K562 (cell line): ENCODE data around the gene CAMK2A. TPM values are rescaled to one million over a fixed set of nuclear protein-coding genes. Genes with fewer than 3 reads are reported as not detected.

Experiments
- ATAC-seq: fragments of 200-7000 bp; cut with Tn5 transposase; 3 replicates; pipeline ENCODE4 v1.9.1; 2020; ENCODE audit warnings: moderate library complexity
- BruUV-seq: library from RNA; stranded (reverse); fragments of 400-500 nt; replicated peaks from 2 replicates; lab custom pipeline; 2021; lab: Mats Ljungman, UMichigan
- CTCF ChIA-PET: fragments of 300-600 bp; formaldehyde crosslinking; extraction: SDS; loops from one replicate; lab custom pipeline; 2021; ENCODE audit warnings: low intra/inter-chr PET ratio; lab: Yijun Ruan, JAX
- POLR2A ChIA-PET: fragments of 300-600, 350-650 bp; sonication (Branson Sonifier 250); formaldehyde crosslinking; extraction: SDS; loops from one replicate; lab custom pipeline; 2021; ENCODE audit warnings: antibody characterized with exemption, inconsistent platforms; lab: Yijun Ruan, JAX
- DNase-seq, 4 experiments: peaks; one replicate each; pipeline versions ENCODE4 v3.0.0 to v3.0.0-alpha.2; 2011 to 2018; ENCODE audit warnings: low spot score in 3 of 4, mixed read lengths in 3 of 4; ENCODE audit errors: extremely low read depth in 1 of 4
- FAIRE-seq: peaks from 2 replicates; lab custom pipeline; 2011; peaks lifted over from hg19 to GRCh38; lab: Jason Lieb, UNC
- H2AFZ ChIP-seq: 2 replicates; pipeline ENCODE4 v1.6.0; 2011; ENCODE audit warnings: low read depth, low read length, control low read depth, inconsistent platforms
- H3K27ac ChIP-seq: fragments of 200-600 bp; 3 replicates; pipeline ENCODE4 v1.8.0; 2011; ENCODE audit warnings: low read depth, mild to moderate bottlenecking, control low read depth, inconsistent platforms, low read length, moderate library complexity, mixed read lengths; ENCODE audit errors: extremely low read depth
- H3K27me3 ChIP-seq, 2 experiments: fragments of 300-600 bp in 1 of 2; 2 replicates in 1 of 2; 3 replicates in 1 of 2; pipeline versions ENCODE4 v1.6.0 to v1.8.0; 2011; ENCODE audit warnings: inconsistent platforms in 2 of 2, low read length in 2 of 2, mild to moderate bottlenecking in 1 of 2, mixed read lengths in 1 of 2, moderate library complexity in 1 of 2; ENCODE audit not compliant: control insufficient read depth in 2 of 2, insufficient read depth in 2 of 2
- H3K36me3 ChIP-seq: fragments of 300-600 bp; 3 replicates; pipeline ENCODE4 v1.8.0; 2011; ENCODE audit warnings: mild to moderate bottlenecking, low read length, inconsistent platforms; ENCODE audit not compliant: control insufficient read depth, insufficient read depth
- H3K4me1 ChIP-seq, 2 experiments: fragments of 200-600 bp in 1 of 2; replicated peaks in 1 of 2; 2 replicates in 1 of 2; 3 replicates in 1 of 2; pipeline versions ENCODE4 v1.5.1 to v1.8.0; 2011; ENCODE audit warnings: inconsistent platforms in 2 of 2, low read length in 2 of 2, mild to moderate bottlenecking in 1 of 2, mixed read lengths in 1 of 2, moderate library complexity in 1 of 2; ENCODE audit not compliant: control insufficient read depth in 2 of 2, insufficient read depth in 2 of 2
- H3K4me2 ChIP-seq: 2 replicates; pipeline ENCODE4 v1.6.1; 2011; ENCODE audit warnings: low read length, control low read depth, inconsistent platforms, mixed read lengths; ENCODE audit not compliant: insufficient read depth
- H3K4me3 ChIP-seq: fragments of 200-600 bp; sonication (generic), shearing (Covaris generic); 2 replicates; pipeline ENCODE4 v1.5.1; 2016; ENCODE audit warnings: control low read depth, inconsistent platforms
- H3K79me2 ChIP-seq: fragments of 200-600 bp; 3 replicates; pipeline ENCODE4 v1.8.0; 2011; ENCODE audit warnings: low read length, inconsistent platforms; ENCODE audit not compliant: control insufficient read depth, insufficient read depth
- H3K9ac ChIP-seq, 2 experiments: 2 replicates each; pipeline versions ENCODE4 v1.6.0 to v1.6.1; 2011; ENCODE audit warnings: low read depth in 2 of 2, low read length in 2 of 2, control low read depth in 1 of 2, inconsistent platforms in 1 of 2, mild to moderate bottlenecking in 1 of 2, mixed read lengths in 1 of 2; ENCODE audit not compliant: insufficient read depth in 1 of 2
- H3K9me1 ChIP-seq: one replicate; pipeline ENCODE4 v1.6.0; 2011; ENCODE audit warnings: inconsistent platforms, mild to moderate bottlenecking, low read length, moderate library complexity; ENCODE audit not compliant: control insufficient read depth, insufficient read depth
- H3K9me3 ChIP-seq: replicated peaks from 2 replicates; pipeline ENCODE4 v1.5.1; 2011; ENCODE audit warnings: low read depth, low read length, inconsistent platforms; ENCODE audit not compliant: control insufficient read depth, insufficient read depth
- H4K20me1 ChIP-seq: replicated peaks from 2 replicates; pipeline ENCODE4 v1.6.1; 2011; ENCODE audit warnings: low read length, inconsistent platforms, mixed read lengths; ENCODE audit not compliant: control insufficient read depth, insufficient read depth
- ARID2 ChIP-seq: fragments of 450-650 bp; IDR thresholded peaks from 2 replicates; pipeline ENCODE4 v1.6.1; 2017; ENCODE audit warnings: antibody characterized with exemption, mild to moderate bottlenecking
- POU5F1 ChIP-seq: fragments of 150-350 bp; IDR thresholded peaks from 2 replicates; pipeline ENCODE4 v1.6.1; 2014; ENCODE audit warnings: borderline replicate concordance, low read length, low read depth, mild to moderate bottlenecking; ENCODE audit not compliant: partially characterized antibody
- YY1 ChIP-seq, 3 experiments: IDR thresholded peaks; 2 replicates each; pipeline ENCODE4 v1.6.1; 2011; ENCODE audit warnings: low read length in 2 of 3, mild to moderate bottlenecking in 2 of 3, moderate library complexity in 2 of 3, borderline replicate concordance in 1 of 3, control low read depth in 1 of 3, low read depth in 1 of 3; ENCODE audit not compliant: insufficient read depth in 3 of 3, insufficient replicate concordance in 2 of 3, control insufficient read depth in 1 of 3, insufficient read length in 1 of 3; ENCODE audit errors: extremely low read depth in 1 of 3
- WGBS: fragments of 100-300 bp; shearing (Covaris generic); methylation state at CpG from one replicate; pipeline ENCODE4 v1.1.6; 2016; ENCODE audit warnings: low coverage, mixed read lengths; ENCODE audit not compliant: insufficient coverage; ENCODE audit errors: missing lambda C conversion rate; 5-methylcytosine and 5-hydroxymethylcytosine counted together
- in situ Hi-C: fragments of 300-500 bp; cut with MboI; formaldehyde crosslinking; loops from 4 replicates; pipeline ENCODE4 v1.15.0; 2018; ENCODE audit warnings: inconsistent platforms, mixed read lengths
- intact Hi-C: fragments of 100-400 bp; cut with micrococcal nuclease; formaldehyde crosslinking; loops from 2 replicates; pipeline ENCODE4 v1.14.2; 2022
- polyA plus RNA-seq, 8 experiments: library from polyadenylated mRNA; depleted of rRNA in 4 of 8; stranded (reverse) in 5 of 8; unstranded in 3 of 8; fragments of >200 nt; fragmentation: Nextera tagmentation in 2 of 8; fragmentation: Illumina TruSeq in 1 of 8; extraction: Ambion mirVana in 2 of 8; extraction: Trizol in 1 of 8; gene quantifications; 2 replicates each; pipeline versions ENCODE4 v1.2.1 to v1.2.3, GENCODE V29; 2011 to 2014; ENCODE audit warnings: inconsistent platforms in 1 of 8, missing spikeins in 1 of 8
- total RNA-seq, 7 experiments: library from RNA; depleted of rRNA in 6 of 7; stranded (reverse); fragments of >200 nt in 6 of 7; fragmentation: Illumina TruSeq in 2 of 7; extraction: Trizol in 2 of 7; gene quantifications; 2 replicates each; pipeline versions ENCODE4 v1.2.1 to v1.2.3, GENCODE V29; 2011 to 2021; ENCODE audit warnings: low replicate concordance in 1 of 7
- TF ChIP-seq, protein P1 (sequence below): fragments of 450-650 bp; formaldehyde crosslinking; IDR thresholded peaks from 2 replicates; pipeline ENCODE4 v1.4.0; 2020; ENCODE audit warnings: mild to moderate bottlenecking, moderate library complexity

Gene CAMK2A
- total and polyA plus RNA-seq, 9 of the 15 experiments (the other 6 are each of a cell fraction or from before 2014, with no cell fraction given) = 0.01 to 0.18 (median 0.04) TPM; not detected in 6

DNA sequence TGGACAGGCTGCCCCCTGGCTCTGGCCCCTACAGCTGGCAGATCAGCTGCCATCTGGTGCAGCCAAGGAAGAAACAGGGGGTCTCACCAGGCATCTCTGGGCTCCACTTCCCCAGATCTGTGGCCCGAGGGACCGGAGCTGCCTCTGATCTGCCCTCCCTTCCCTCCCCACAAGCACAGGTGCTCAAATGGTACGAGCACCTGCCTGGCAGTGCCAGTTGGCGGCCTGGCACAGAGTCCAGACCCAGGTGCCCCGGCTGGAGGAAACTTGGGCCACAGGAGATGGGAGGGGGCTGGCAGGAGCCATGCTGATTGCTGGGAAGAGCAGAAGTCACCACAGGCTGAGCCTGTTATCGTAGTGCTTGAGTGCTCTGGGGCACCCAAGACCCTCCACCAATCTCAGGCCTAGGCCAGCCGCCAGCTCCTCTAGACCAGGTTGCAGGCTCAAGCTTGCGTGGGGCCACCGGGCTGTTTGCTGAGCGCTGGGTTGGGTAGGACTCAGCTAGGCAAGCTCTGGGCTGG is 5.0 kb upstream of the CAMK2A start:
- POLR2A ChIA-PET = no interaction called here
- CTCF ChIA-PET = no interaction called here

More for the DNA sequence above, 5.0 kb upstream of the CAMK2A start:
- no peak overlapping the region for H3K4me3 ChIP-seq
- H3K36me3 ChIP-seq = no peaks in the 10 kb centered on the region
- H3K4me1 ChIP-seq = peaks cover 22 to 39% of the 10 kb centered on the region in 2 experiments; a peak in 4 of 5 replicates
- peaks cover 14% of the 10 kb centered on the region for H3K9me1 ChIP-seq
- H3K79me2 ChIP-seq = no peaks in the 10 kb centered on the region
- in situ Hi-C loops (no loop called here), intact Hi-C loops (no loop called here)
- no peak for FAIRE-seq
- no peak for DNase-seq
- no peak overlapping the region for H3K4me2 ChIP-seq
- H3K27ac ChIP-seq = no peak overlapping the region
- no peak overlapping the region for H3K9ac ChIP-seq
- no peak for ATAC-seq
- peaks cover 0 to 19% of the 10 kb centered on the region in 2 experiments; a peak in 2 of 5 replicates for H3K27me3 ChIP-seq
- WGBS = 71% methylated on average over 10 of the region's 10 CpGs
- TF ChIP-seq ARID2 (no peak), YY1 (IDR thresholded peaks at IDR 0.05; ENCODE audit: borderline replicate concordance in 1 of 3, control insufficient read depth in 1 of 3, extremely low read depth in 1 of 3, insufficient read depth in 3 of 3, insufficient read length in 1 of 3, insufficient replicate concordance in 2 of 3, low read depth in 1 of 3, low read length in 2 of 3) (no peak), POU5F1 (no peak)
- TF ChIP-seq, protein P1, sequence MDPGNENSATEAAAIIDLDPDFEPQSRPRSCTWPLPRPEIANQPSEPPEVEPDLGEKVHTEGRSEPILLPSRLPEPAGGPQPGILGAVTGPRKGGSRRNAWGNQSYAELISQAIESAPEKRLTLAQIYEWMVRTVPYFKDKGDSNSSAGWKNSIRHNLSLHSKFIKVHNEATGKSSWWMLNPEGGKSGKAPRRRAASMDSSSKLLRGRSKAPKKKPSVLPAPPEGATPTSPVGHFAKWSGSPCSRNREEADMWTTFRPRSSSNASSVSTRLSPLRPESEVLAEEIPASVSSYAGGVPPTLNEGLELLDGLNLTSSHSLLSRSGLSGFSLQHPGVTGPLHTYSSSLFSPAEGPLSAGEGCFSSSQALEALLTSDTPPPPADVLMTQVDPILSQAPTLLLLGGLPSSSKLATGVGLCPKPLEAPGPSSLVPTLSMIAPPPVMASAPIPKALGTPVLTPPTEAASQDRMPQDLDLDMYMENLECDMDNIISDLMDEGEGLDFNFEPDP = no peak
- no peak overlapping the region for H2AFZ ChIP-seq
- no peaks in the 10 kb centered on the region for H4K20me1 ChIP-seq
- H3K9me3 ChIP-seq = no peaks in the 10 kb centered on the region
- no TSS peak for BruUV-seq
